HG03354 (cell line): Measurements from ENCODE around the gene MIEF2.
A peak's percentile ranks its signal among the peaks of the same experiment; 100 is the strongest.
"Not testable (repeated sequence)": the region's sequence is repeated elsewhere in the genome, so short reads cannot be mapped to it uniquely, and the experiment has no call there.

Experiments used
- ATAC-seq: cut with Tn5 transposase; IDR thresholded peaks from one replicate; pipeline ENCODE4 v1.9.1; 2021; ENCODE audit warnings: mild to moderate bottlenecking; ENCODE audit not compliant: unreplicated experiment, poor library complexity, severe bottlenecking

MIEF2 gene, protein sequence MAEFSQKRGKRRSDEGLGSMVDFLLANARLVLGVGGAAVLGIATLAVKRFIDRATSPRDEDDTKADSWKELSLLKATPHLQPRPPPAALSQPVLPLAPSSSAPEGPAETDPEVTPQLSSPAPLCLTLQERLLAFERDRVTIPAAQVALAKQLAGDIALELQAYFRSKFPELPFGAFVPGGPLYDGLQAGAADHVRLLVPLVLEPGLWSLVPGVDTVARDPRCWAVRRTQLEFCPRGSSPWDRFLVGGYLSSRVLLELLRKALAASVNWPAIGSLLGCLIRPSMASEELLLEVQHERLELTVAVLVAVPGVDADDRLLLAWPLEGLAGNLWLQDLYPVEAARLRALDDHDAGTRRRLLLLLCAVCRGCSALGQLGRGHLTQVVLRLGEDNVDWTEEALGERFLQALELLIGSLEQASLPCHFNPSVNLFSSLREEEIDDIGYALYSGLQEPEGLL

DNA sequence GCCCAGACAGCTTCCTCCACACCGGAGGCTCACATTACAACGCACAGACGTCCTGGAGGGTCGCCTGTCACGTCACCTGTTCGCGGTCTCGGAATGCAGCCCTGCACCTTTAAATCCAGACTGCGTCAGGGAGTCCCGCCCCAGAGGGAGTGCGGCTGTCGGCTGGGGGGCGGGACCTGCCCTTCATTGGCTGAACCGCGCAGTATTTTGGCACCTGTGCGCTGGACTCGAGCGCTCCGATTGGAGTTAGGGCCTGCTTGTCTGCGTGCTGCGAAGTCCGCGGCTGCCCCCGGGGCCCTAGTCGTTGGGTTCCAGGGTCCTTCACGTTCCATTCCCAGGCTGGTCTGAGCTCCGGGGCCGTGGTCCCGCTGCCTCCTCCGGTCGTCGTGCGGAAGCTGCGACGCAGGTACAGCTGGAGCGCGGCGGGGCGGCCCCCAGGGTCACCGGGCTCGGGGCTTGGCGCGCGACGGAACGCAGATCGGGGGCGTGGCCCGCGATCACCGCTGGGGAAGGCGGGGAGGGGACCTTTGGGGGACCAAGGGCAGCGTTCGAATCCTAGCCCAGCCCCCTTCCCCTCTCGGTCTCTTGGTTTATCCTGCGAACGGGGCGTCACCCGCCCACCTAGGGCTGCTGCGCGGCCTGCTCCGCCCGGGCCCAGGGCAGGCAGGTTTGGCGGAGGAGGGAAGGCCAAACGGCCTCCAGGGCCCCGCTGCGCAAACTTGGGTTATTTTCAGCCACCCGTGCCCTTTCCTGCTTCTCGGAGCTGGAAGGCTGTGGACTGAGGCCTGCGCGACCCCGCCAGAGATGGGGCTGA, at the start of gene MIEF2:
MIEF2 (plus strand) TSS at position 331 of the 814 bp plus-strand sequence. CDS start 2,059 bp downstream, outside the sequence.
- ATAC-seq, result peak; percentile 84

- ATAC-seq, result no peak
Measured at GRCh38 chr17:18213666-18214270, 46.7 kb upstream of the MIEF2 start.

- ATAC-seq, result not testable (repeated sequence)
Measured at GRCh38 chr17:18216906-18217305, 43.6 kb upstream of the MIEF2 start.

GRCh38 chr17:18217412-18218015, 42.9 kb upstream of the MIEF2 start:
- peak; percentile 62 for ATAC-seq

GRCh38 chr17:18218756-18219415, 41.6 kb upstream of the MIEF2 start:
- ATAC-seq, result no peak

DNA sequence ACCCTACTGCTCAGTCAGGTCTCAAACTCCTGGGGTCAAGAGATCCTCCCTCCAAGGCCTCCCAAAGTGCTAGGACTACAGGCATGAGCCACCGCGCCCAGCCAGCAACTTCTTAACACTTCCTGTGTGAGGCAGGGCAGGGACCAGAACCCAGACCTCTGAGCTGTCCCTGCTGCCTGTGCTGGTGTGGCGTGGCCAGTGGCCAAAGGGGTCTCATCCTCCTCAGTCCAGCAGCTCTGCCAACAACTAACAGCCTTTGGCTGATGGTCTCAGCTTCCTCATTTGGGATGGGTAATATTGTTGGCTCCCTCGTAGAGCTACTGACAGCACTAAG, 36.4 kb upstream of the MIEF2 start:
- no peak for ATAC-seq

- no peak for ATAC-seq
Measured at GRCh38 chr17:18224387-18225120, 35.9 kb upstream of the MIEF2 start.

DNA sequence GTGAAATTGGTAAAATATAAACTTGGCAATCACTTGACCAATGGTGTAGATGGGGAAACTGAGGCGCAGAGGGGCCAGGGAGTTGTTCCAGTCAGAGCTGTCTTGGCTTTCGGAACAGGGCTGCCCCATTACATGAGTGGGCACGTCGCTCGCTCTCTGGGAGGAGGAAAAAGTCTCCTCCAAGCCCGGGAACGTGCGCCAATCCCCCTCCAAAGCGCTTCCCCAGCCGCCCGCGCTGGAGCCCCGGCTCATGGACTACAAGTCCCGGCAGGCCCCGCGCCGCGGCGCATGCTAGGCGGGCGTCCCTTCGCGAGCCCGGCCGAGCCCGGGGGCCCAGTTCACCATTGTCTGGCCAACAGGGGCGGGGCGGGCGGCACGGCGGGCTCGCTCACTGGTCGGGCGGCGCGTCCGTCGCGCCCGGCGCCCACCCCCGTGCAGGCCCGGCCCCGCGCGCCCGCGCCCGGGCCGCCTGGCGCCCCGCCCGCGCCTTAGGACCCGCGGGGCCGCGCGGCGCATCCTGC, 35.3 kb upstream of the MIEF2 start, which contains the start of gene LLGL1:
LLGL1 (plus strand) TSS at position 515 of the 521 bp plus-strand sequence. CDS start 48 bp downstream, outside the sequence.
- ATAC-seq, result peak; percentile 91

GRCh38 chr17:18225642-18226283, 34.7 kb upstream of the MIEF2 start:
- peak; percentile 22 for ATAC-seq

GRCh38 chr17:18226284-18226945, 34.0 kb upstream of the MIEF2 start:
- ATAC-seq, result no peak

GRCh38 chr17:18227635-18228034, 32.8 kb upstream of the MIEF2 start:
- ATAC-seq, result no peak

DNA sequence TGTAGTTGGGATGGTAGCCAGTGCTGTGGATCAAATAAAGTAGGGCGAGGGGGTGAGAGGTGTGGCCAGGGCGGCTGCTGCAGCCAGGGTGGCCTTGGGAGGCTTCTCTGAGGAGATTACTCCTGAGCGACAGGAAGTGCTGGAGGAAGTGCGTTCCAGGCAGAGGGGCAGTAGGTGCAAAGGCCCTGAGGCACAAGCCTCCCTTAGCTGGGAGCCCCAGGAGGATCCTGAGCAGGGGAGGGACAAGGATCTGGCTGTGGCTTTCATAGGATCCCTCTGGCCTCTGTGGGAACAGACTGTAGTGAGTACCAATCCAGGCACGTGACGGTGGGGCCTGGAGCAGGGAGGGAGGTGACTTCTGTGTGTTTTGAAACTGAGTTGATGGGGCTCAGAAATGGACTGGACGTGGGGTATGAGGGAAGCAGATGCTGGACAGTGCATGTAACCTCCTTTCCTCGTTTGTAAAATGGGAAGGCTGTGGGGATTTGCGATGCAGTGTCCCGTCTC, 32.2 kb upstream of the MIEF2 start:
- ATAC-seq, result no peak

DNA sequence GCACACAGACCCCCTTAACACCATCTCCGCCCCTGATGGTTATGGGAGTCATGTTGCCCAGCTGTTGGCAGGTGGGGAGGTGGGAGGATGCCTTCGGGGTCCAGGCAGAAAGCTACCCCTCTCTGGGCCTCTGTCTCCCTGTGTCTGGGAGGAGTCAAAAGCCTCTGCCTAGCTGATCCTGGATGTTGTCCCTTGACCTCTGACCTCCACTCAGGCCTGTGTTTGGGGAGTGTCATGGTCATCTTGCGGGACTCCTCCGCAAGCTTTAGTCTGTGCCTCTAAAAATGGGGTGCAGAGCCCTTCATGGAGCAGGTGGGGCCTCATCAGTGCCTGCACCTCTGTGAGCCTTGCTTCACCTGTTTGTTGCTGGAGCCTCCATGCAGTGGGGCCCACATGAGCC, 31.2 kb upstream of the MIEF2 start:
- no peak for ATAC-seq

GRCh38 chr17:18229771-18230170, 30.7 kb upstream of the MIEF2 start:
- ATAC-seq, result no peak

- no peak for ATAC-seq
Measured at GRCh38 chr17:18230288-18231141, 29.9 kb upstream of the MIEF2 start.

DNA sequence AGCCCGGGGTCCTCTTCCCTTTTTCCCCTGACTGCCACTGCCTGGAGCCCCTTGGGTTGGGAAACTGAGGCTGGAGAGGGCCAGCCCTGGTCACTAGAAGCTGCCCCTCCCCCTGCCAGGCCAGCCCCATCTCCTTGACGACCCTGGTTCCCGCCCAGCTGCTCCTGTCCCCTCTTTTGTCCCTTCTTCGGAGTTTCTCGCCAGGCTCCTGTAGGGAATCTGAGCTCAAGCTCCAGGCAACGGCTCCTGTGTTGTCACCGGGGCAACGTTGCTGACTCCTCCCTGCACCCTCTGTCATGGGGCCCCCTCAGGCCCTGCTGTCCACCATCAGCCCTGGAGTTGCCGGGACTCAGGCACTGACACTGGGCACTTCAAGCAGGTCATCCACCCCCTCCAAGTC, 29.3 kb upstream of the MIEF2 start:
- ATAC-seq, result no peak
